ENCODE measurements around the gene RASSF7.

- no peak for TF ChIP-seq CTCF (IDR thresholded peaks at IDR 0.05 in 4 of 5, conservative IDR thresholded peaks at IDR 0.05 in 1 of 5)
- no peak for TF ChIP-seq POLR2A (IDR thresholded peaks at IDR 0.05)
Measured at GRCh38 chr11:553988-554340, 6.8 kb upstream of the RASSF7 start.
